NCI-H2171 treated with DMSO at 0.1 percent for 48 hours (cell line): ENCODE measurements around the gene ANKRD27.

Experiments
- DNase-seq: peaks from one replicate; lab custom pipeline; 2025; lab: John Stamatoyannopoulos, UW

The ANKRD27 gene

GRCh38 chr19:32555786-32556185 lies 119.2 kb downstream of the ANKRD27 start:
- DNase-seq: no peak

DNA sequence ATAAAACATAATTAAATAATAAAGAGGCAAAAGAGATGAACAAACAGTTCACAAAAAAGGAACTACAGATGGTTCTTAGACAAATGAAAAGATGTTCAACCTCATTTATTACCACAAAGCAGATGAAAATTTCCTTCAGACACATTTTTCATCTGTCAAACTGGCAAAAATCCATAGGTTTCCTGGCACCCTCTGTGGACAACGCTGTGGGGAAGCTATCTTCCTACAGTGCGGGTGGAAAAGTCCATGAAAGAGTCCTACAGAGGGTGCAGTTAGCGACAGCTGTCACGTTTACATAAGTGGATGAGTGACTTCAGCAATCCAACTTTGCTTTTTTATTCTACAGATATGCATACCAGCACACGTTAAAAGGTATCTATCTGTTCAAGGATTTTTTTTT lies 124.3 kb downstream of the ANKRD27 start:
- peak; percentile 69 for DNase-seq
